ENCODE measurements around the gene CNTNAP5. TPM values are rescaled to one million over a fixed set of nuclear protein-coding genes. Genes with fewer than 3 reads are reported as not detected.

Gene CNTNAP5
- total and polyA plus RNA-seq, 5 donors, result not detected

- WGBS, result 74% methylated on average over 1 of the region's 1 CpG
Observed at GRCh38 chr2:124437811-124438210, 412.7 kb downstream of the CNTNAP5 start.

DNA sequence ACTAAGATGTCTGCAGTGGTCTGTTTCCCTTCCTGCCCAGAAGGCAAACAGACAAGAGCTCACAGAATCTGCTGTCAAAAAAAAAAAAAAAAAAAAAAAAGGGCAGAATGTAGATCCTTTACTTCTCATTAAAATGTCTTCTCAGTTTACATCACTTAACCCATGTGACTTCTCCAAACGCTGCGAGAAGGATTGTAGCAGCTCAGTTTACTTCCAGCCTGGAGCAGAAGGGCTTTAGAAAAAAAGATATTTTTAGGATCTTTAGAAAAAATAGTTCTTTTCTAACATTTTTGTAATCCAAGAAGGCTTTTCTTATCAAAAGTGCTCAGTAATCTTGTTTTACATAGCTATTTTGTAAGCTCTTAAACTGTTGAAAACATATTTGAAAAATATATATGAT, 425.4 kb downstream of the CNTNAP5 start:
- DNase-seq, result no peak
- WGBS, result 50% methylated on average over 2 of the region's 2 CpGs

More at GRCh38 chr2:124437811-124438210, 412.7 kb downstream of the CNTNAP5 start:
- Histone ChIP-seq H3K4me3 (ENCODE audit: low read length) (no peak overlapping the region), H3K4me1 (ENCODE audit: control insufficient read depth, insufficient read depth, low read length) (no peaks in the 10 kb centered on the region), H3K27ac (ENCODE audit: low read length) (no peak overlapping the region), H3K9me3 (ENCODE audit: control insufficient read depth, low read length) (no peaks in the 10 kb centered on the region), H3K27me3 (ENCODE audit: control insufficient read depth, insufficient read depth) (no peaks in the 10 kb centered on the region)
- intact Hi-C loops (cut with DNase I), result no loop called here
- ATAC-seq (no peak), DNase-seq (no peak)

DNA sequence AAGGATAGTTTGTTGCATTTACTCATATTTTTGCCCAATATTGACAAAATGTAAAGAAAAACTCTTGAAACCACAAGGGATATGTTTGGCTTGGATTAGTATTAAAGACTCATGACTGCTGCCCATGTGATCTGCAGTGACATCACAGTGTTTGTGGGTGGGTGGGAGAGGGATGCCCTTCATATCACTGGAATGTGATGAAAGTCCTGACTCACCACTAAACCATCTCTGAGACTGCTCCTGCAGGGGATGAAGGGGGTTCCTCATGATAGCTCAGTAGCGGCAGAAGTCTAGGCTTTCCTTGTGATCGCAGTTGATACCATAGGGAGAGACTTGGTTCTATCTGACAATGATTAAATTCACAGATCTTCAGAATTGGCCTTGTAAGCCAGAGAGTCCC, 451.2 kb downstream of the CNTNAP5 start:
- DNase-seq, result no peak

More for the DNA sequence above, 425.4 kb downstream of the CNTNAP5 start:
- intact Hi-C loops (cut with DNase I), result no loop called here
- Histone ChIP-seq H3K27ac (ENCODE audit: low read length) (no peak overlapping the region), H3K4me3 (ENCODE audit: low read length) (no peak overlapping the region), H3K4me1 (ENCODE audit: control insufficient read depth, insufficient read depth, low read length) (no peaks in the 10 kb centered on the region), H3K9me3 (ENCODE audit: control insufficient read depth, low read length) (no peaks in the 10 kb centered on the region), H3K27me3 (ENCODE audit: control insufficient read depth, insufficient read depth) (no peaks in the 10 kb centered on the region)
- no peak for ATAC-seq

DNA sequence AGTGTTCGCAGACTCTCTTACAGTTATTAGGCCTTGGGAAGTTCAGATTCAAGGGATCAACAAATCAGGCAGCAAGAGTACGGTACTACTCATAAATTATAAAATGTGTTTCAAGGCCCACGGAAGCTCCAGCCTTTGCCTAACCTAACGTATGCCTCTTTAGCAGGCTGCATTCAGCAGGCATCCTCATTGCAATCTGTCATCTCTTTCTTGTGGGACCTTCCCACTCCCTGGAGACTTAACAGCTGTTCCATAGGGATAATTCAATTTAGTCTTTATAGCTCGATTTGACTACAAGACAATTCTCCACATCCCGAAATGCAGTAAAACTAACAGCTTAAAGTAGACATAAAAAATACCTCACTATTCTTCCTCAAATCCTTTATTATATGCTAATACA, 453.7 kb downstream of the CNTNAP5 start:
- no peak overlapping the region for H3K4me3 ChIP-seq (ENCODE audit: low read length)
- no peaks in the 10 kb centered on the region for H3K4me1 ChIP-seq (ENCODE audit: control insufficient read depth, insufficient read depth, low read length)
- no peaks in the 10 kb centered on the region for H3K27me3 ChIP-seq (ENCODE audit: control insufficient read depth, insufficient read depth)
- 74% methylated on average over 6 of the region's 6 CpGs for WGBS
- DNase-seq, result no peak
- H3K27ac ChIP-seq (ENCODE audit: low read length), result no peak overlapping the region
- ATAC-seq, result no peak
- no peaks in the 10 kb centered on the region for H3K9me3 ChIP-seq (ENCODE audit: control insufficient read depth, low read length)
- intact Hi-C loops (cut with DNase I), result no loop called here

More for the DNA sequence above, 451.2 kb downstream of the CNTNAP5 start:
- intact Hi-C loops (cut with DNase I), result no loop called here
- H3K9me3 ChIP-seq (ENCODE audit: control insufficient read depth, low read length), result no peaks in the 10 kb centered on the region
- H3K27me3 ChIP-seq (ENCODE audit: control insufficient read depth, insufficient read depth), result no peaks in the 10 kb centered on the region
- ATAC-seq, result no peak
- no peak overlapping the region for H3K4me3 ChIP-seq (ENCODE audit: low read length)
- 61% methylated on average over 2 of the region's 2 CpGs for WGBS
- no peaks in the 10 kb centered on the region for H3K4me1 ChIP-seq (ENCODE audit: control insufficient read depth, insufficient read depth, low read length)
- H3K27ac ChIP-seq (ENCODE audit: low read length), result no peak overlapping the region

GRCh38 chr2:124480958-124481357, 455.9 kb downstream of the CNTNAP5 start:
- DNase-seq (no peak), ATAC-seq (no peak)
- Histone ChIP-seq H3K9me3 (ENCODE audit: control insufficient read depth, low read length) (no peaks in the 10 kb centered on the region), H3K27me3 (ENCODE audit: control insufficient read depth, insufficient read depth) (no peaks in the 10 kb centered on the region), H3K4me1 (ENCODE audit: control insufficient read depth, insufficient read depth, low read length) (no peaks in the 10 kb centered on the region), H3K27ac (ENCODE audit: low read length) (no peak overlapping the region), H3K4me3 (ENCODE audit: low read length) (no peak overlapping the region)
- intact Hi-C loops (cut with DNase I), result no loop called here
- 42% methylated on average over 4 of the region's 4 CpGs for WGBS

GRCh38 chr2:124482044-124482443, 457.0 kb downstream of the CNTNAP5 start:
- H3K27me3 ChIP-seq (ENCODE audit: control insufficient read depth, insufficient read depth), result no peaks in the 10 kb centered on the region
- no peaks in the 10 kb centered on the region for H3K9me3 ChIP-seq (ENCODE audit: control insufficient read depth, low read length)
- intact Hi-C loops (cut with DNase I), result no loop called here
- WGBS, result 72% methylated on average over 8 of the region's 8 CpGs
- H3K27ac ChIP-seq (ENCODE audit: low read length), result no peak overlapping the region
- no peak for ATAC-seq
- H3K4me3 ChIP-seq (ENCODE audit: low read length), result no peak overlapping the region
- DNase-seq, result no peak
- H3K4me1 ChIP-seq (ENCODE audit: control insufficient read depth, insufficient read depth, low read length), result no peaks in the 10 kb centered on the region

- Histone ChIP-seq H3K9me3 (ENCODE audit: control insufficient read depth, low read length) (no peaks in the 10 kb centered on the region), H3K4me3 (ENCODE audit: low read length) (no peak overlapping the region), H3K27ac (ENCODE audit: low read length) (no peak overlapping the region), H3K27me3 (ENCODE audit: control insufficient read depth, insufficient read depth) (no peaks in the 10 kb centered on the region), H3K4me1 (ENCODE audit: control insufficient read depth, insufficient read depth, low read length) (no peaks in the 10 kb centered on the region)
- 80% methylated on average over 6 of the region's 6 CpGs for WGBS
- intact Hi-C loops (cut with DNase I), result no loop called here
- ATAC-seq (no peak), DNase-seq (no peak)
Observed at GRCh38 chr2:124482551-124482950, 457.5 kb downstream of the CNTNAP5 start.

GRCh38 chr2:124485659-124486058, 460.6 kb downstream of the CNTNAP5 start:
- H3K27me3 ChIP-seq (ENCODE audit: control insufficient read depth, insufficient read depth), result no peaks in the 10 kb centered on the region
- H3K4me1 ChIP-seq (ENCODE audit: control insufficient read depth, insufficient read depth, low read length), result no peaks in the 10 kb centered on the region
- DNase-seq (no peak), ATAC-seq (no peak)
- H3K9me3 ChIP-seq (ENCODE audit: control insufficient read depth, low read length), result no peaks in the 10 kb centered on the region
- intact Hi-C loops (cut with DNase I), result no loop called here
- H3K27ac ChIP-seq (ENCODE audit: low read length), result no peak overlapping the region
- 96% methylated on average over 5 of the region's 5 CpGs for WGBS
- H3K4me3 ChIP-seq (ENCODE audit: low read length), result no peak overlapping the region

DNA sequence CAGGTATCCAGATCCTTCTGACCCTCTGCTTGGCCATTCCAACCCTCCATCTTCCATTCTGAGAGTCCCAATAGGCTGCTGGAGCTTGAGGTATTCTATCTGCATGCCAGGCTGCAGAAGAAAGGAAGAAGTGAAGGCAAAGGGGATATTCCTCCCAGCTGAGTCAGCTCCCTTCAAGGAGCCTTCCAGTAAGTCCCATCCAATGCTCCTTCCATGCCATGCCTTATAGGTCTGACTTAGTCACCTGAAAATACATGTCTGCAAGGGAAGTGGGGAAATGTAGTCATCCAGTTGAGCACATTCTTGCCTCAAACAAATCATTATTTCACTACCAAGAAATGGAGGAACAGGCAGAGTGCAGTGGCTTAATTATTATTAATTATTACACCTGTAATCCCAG, 464.6 kb downstream of the CNTNAP5 start:
- Histone ChIP-seq H3K9me3 (ENCODE audit: control insufficient read depth, low read length) (no peaks in the 10 kb centered on the region), H3K27me3 (ENCODE audit: control insufficient read depth, insufficient read depth) (no peaks in the 10 kb centered on the region), H3K4me3 (ENCODE audit: low read length) (no peak overlapping the region), H3K27ac (ENCODE audit: low read length) (no peak overlapping the region), H3K4me1 (ENCODE audit: control insufficient read depth, insufficient read depth, low read length) (no peaks in the 10 kb centered on the region)
- DNase-seq, result no peak
- no peak for ATAC-seq
- intact Hi-C loops (cut with DNase I), result no loop called here

DNA sequence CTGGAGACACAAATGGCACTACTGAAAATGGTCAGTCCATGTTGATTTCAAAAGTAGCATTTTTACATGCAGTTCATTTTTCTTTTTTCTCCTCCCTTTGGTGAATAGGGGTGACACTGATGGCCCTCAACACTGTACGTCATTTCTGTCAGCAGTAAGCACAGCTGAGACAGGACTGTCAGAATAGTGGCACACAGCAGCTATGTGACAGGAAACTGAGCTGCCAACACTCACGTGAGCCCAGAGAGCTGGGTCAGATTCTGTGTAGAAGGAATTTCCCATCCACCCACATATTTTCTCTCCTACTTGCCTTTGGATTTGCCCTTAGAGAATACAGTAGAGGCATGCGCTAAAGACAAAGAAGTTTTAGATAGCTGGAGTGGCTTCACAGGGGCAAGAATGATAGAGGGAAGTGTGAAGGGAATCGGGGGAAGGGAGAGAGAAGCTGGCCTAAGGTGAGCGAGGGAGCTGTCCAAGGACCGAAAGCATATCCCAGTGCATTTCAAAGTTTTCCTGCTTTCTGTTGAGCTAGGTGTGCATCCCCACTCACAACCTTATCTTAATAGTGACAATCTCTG, 476.6 kb downstream of the CNTNAP5 start:
- Histone ChIP-seq H3K4me1 (ENCODE audit: control insufficient read depth, insufficient read depth, low read length) (no peaks in the 10 kb centered on the region), H3K27ac (ENCODE audit: low read length) (no peak overlapping the region), H3K27me3 (ENCODE audit: control insufficient read depth, insufficient read depth) (no peaks in the 10 kb centered on the region), H3K9me3 (ENCODE audit: control insufficient read depth, low read length) (no peaks in the 10 kb centered on the region), H3K4me3 (ENCODE audit: low read length) (no peak overlapping the region)
- DNase-seq, result no peak
- intact Hi-C loops (cut with DNase I), result no loop called here
- ATAC-seq, result peak in 1 of 2 donors; percentile 68
- 45% methylated on average over 6 of the region's 6 CpGs for WGBS

GRCh38 chr2:124514236-124514635, 489.1 kb downstream of the CNTNAP5 start:
- no peak overlapping the region for H3K4me3 ChIP-seq (ENCODE audit: low read length)
- no peaks in the 10 kb centered on the region for H3K4me1 ChIP-seq (ENCODE audit: control insufficient read depth, insufficient read depth, low read length)
- intact Hi-C loops (cut with DNase I), result no loop called here
- no peaks in the 10 kb centered on the region for H3K9me3 ChIP-seq (ENCODE audit: control insufficient read depth, low read length)
- no peak for ATAC-seq
- DNase-seq, result no peak
- 82% methylated on average over 1 of the region's 1 CpG for WGBS
- no peaks in the 10 kb centered on the region for H3K27me3 ChIP-seq (ENCODE audit: control insufficient read depth, insufficient read depth)
- H3K27ac ChIP-seq (ENCODE audit: low read length), result no peak overlapping the region

GRCh38 chr2:124520953-124521352, 495.9 kb downstream of the CNTNAP5 start:
- H3K9me3 ChIP-seq (ENCODE audit: control insufficient read depth, low read length), result no peaks in the 10 kb centered on the region
- DNase-seq (no peak), ATAC-seq (no peak)
- WGBS, result 84% methylated on average over 2 of the region's 2 CpGs
- intact Hi-C loops (cut with DNase I), result no loop called here
- no peaks in the 10 kb centered on the region for H3K4me1 ChIP-seq (ENCODE audit: control insufficient read depth, insufficient read depth, low read length)
- no peak overlapping the region for H3K27ac ChIP-seq (ENCODE audit: low read length)
- no peak overlapping the region for H3K4me3 ChIP-seq (ENCODE audit: low read length)
- H3K27me3 ChIP-seq (ENCODE audit: control insufficient read depth, insufficient read depth), result no peaks in the 10 kb centered on the region

All from right cardiac atrium (tissue), 5 donors.